OCI-LY1 (cell line): ENCODE results near the gene FABP1.

Experiments used
- H2AFZ ChIP-seq: fragments of 200-600 bp; sonication (generic), shearing (Covaris generic); 2 replicates; pipeline ENCODE4 v1.6.0; 2014; ENCODE audit warnings: antibody characterized with exemption, mild to moderate bottlenecking, low read length
- H3F3A ChIP-seq: fragments of 200-600 bp; sonication (generic), shearing (Covaris generic); 2 replicates; pipeline ENCODE4 v1.6.0; 2014; ENCODE audit warnings: mild to moderate bottlenecking, antibody characterized with exemption, low read length, moderate library complexity; ENCODE audit not compliant: insufficient read depth
- H3K27ac ChIP-seq: fragments of 200-600 bp; sonication (generic); 2 replicates; pipeline ENCODE4 v1.5.1; 2014; ENCODE audit warnings: low read length, mixed run types, mild to moderate bottlenecking, low read depth; ENCODE audit not compliant: poor library complexity, severe bottlenecking
- H3K27me3 ChIP-seq: fragments of 200-600 bp; sonication (generic); 2 replicates; pipeline ENCODE4 v1.6.0; 2014; ENCODE audit warnings: antibody characterized with exemption, mild to moderate bottlenecking, low read length, moderate library complexity; ENCODE audit not compliant: insufficient read depth
- H3K36me3 ChIP-seq: fragments of 200-600 bp; sonication (generic); 2 replicates; pipeline ENCODE4 v1.6.1; 2014; ENCODE audit warnings: mild to moderate bottlenecking, antibody characterized with exemption, low read length, moderate library complexity, mixed read lengths; ENCODE audit not compliant: insufficient read depth
- H3K4me1 ChIP-seq: fragments of 200-600 bp; sonication (generic); 2 replicates; pipeline ENCODE4 v1.5.1; 2014; ENCODE audit warnings: mild to moderate bottlenecking, low read length, moderate library complexity; ENCODE audit not compliant: insufficient read depth, severe bottlenecking
- H3K4me2 ChIP-seq: fragments of 200-600 bp; sonication (generic), shearing (Covaris generic); 2 replicates; pipeline ENCODE4 v1.6.1; 2014; ENCODE audit warnings: low read length
- H3K4me3 ChIP-seq: fragments of 200-600 bp; sonication (generic); 2 replicates; pipeline ENCODE4 v1.5.1; 2014; ENCODE audit warnings: low read length, low read depth, mild to moderate bottlenecking, mixed read lengths; ENCODE audit not compliant: poor library complexity, severe bottlenecking
- H3K79me2 ChIP-seq: fragments of 200-600 bp; shearing (Covaris generic); 2 replicates; pipeline ENCODE4 v1.6.1; 2016; ENCODE audit warnings: mixed run types, low read length, mixed read lengths; ENCODE audit not compliant: insufficient read depth
- H3K9ac ChIP-seq: fragments of 200-600 bp; sonication (generic), shearing (Covaris generic); 2 replicates; pipeline ENCODE4 v1.6.1; 2014; ENCODE audit warnings: mild to moderate bottlenecking, low read length, mixed read lengths
- H3K9me2 ChIP-seq: fragments of 200-600 bp; sonication (generic), shearing (Covaris generic); 2 replicates; pipeline ENCODE4 v1.6.1; 2014; ENCODE audit warnings: low read depth, mild to moderate bottlenecking, low read length, mixed read lengths
- H3K9me3 ChIP-seq: fragments of 200-600 bp; shearing (Covaris generic); 2 replicates; pipeline ENCODE4 v1.6.1; 2014; ENCODE audit warnings: low read length, mixed read lengths
- H4K20me1 ChIP-seq: fragments of 200-600 bp; sonication (generic), shearing (Covaris generic); 2 replicates; pipeline ENCODE4 v1.6.0; 2016; ENCODE audit warnings: mild to moderate bottlenecking, low read length; ENCODE audit not compliant: insufficient read depth
- CTCF ChIP-seq: fragments of 200-600 bp; sonication (generic), shearing (Covaris generic); IDR thresholded peaks from 2 replicates; pipeline ENCODE4 v1.5.1; 2017; ENCODE audit warnings: mild to moderate bottlenecking, antibody characterized with exemption, low read length, moderate library complexity, mixed read lengths
- EZH2 ChIP-seq: fragments of 200-600 bp; sonication (generic), shearing (Covaris generic); IDR thresholded peaks from 2 replicates; pipeline ENCODE4 v1.8.0; 2017; ENCODE audit warnings: borderline replicate concordance, mixed run types, mild to moderate bottlenecking, antibody characterized with exemption, low read length, moderate library complexity, mixed read lengths

FABP1 gene

GRCh38 chr2:88123164-88123974, 4.5 kb downstream of the FABP1 start:
- no peaks in the 10 kb centered on the region for H3F3A ChIP-seq

GRCh38 chr2:88122141-88122884, 5.5 kb downstream of the FABP1 start:
- no peak overlapping the region for H3K4me2 ChIP-seq
- H2AFZ ChIP-seq: no peak overlapping the region
- no peaks in the 10 kb centered on the region for H4K20me1 ChIP-seq
- H3K27ac ChIP-seq: no peak overlapping the region
- TF ChIP-seq EZH2: no peak
- H3K36me3 ChIP-seq: no peaks in the 10 kb centered on the region
- H3K4me3 ChIP-seq: no peak overlapping the region
- no peaks in the 10 kb centered on the region for H3K79me2 ChIP-seq
- H3K9me3 ChIP-seq: no peaks in the 10 kb centered on the region
- no peaks in the 10 kb centered on the region for H3K4me1 ChIP-seq
- no peaks in the 10 kb centered on the region for H3K9me2 ChIP-seq
- peaks cover 2% of the 10 kb centered on the region; the same call in 1 of the 2 replicates for H3K27me3 ChIP-seq
- no peaks in the 10 kb centered on the region for H3F3A ChIP-seq
- no peak overlapping the region for H3K9ac ChIP-seq

More at GRCh38 chr2:88123164-88123974, 4.5 kb downstream of the FABP1 start:
- Histone ChIP-seq H3K4me2 (no peak overlapping the region), H3K4me3 (no peak overlapping the region), H3K9ac (no peak overlapping the region), H3K4me1 (no peaks in the 10 kb centered on the region), H3K9me3 (no peaks in the 10 kb centered on the region), H3K9me2 (no peaks in the 10 kb centered on the region), H3K27ac (no peak overlapping the region), H3K27me3 (no peaks in the 10 kb centered on the region), H2AFZ (no peak overlapping the region), H4K20me1 (no peaks in the 10 kb centered on the region), H3K36me3 (no peaks in the 10 kb centered on the region), H3K79me2 (no peaks in the 10 kb centered on the region)
- TF ChIP-seq EZH2 (no peak), CTCF (no peak)

GRCh38 chr2:88121678-88122077, 6.2 kb downstream of the FABP1 start:
- H3K27ac ChIP-seq: no peak overlapping the region
- H3F3A ChIP-seq: no peaks in the 10 kb centered on the region
- H3K27me3 ChIP-seq: peaks cover 6% of the 10 kb centered on the region; the same call in 1 of the 2 replicates
- H4K20me1 ChIP-seq: no peaks in the 10 kb centered on the region
- H3K9ac ChIP-seq: no peak overlapping the region
- H3K9me2 ChIP-seq: no peaks in the 10 kb centered on the region
- no peaks in the 10 kb centered on the region for H3K4me1 ChIP-seq
- H3K9me3 ChIP-seq: no peaks in the 10 kb centered on the region
- H3K4me3 ChIP-seq: no peak overlapping the region
- H3K79me2 ChIP-seq: no peaks in the 10 kb centered on the region
- H3K4me2 ChIP-seq: no peak overlapping the region
- H3K36me3 ChIP-seq: no peaks in the 10 kb centered on the region
- no peak overlapping the region for H2AFZ ChIP-seq
- TF ChIP-seq CTCF: no peak
- no peak for TF ChIP-seq EZH2
